HG02970 (cell line): Measurements from ENCODE around the gene ATP5IF1.

Experiments
- ATAC-seq: cut with Tn5 transposase; IDR thresholded peaks from one replicate; pipeline ENCODE4 v1.9.1; 2021; ENCODE audit warnings: mild to moderate bottlenecking, moderate library complexity, moderate number of reproducible peaks; ENCODE audit not compliant: unreplicated experiment, low FRiP score

ATP5IF1 gene

DNA sequence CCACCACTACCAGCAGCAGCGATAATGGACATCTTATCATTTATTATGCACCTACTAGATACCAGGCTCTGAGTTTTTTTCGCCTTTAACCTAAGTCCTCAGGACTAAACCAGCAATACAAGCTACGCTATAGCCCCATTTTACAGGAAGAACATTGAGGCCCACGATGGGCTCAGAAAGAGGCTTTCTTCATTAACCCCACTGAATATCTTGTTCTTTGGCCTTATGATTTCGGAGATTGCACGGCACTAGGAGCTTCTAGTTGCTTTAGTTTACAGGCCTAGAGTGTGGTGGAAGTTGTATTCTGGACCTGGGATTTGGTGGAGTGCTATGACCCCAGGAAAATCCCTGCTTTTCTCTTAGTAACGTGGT is 24.9 kb downstream of the ATP5IF1 start:
- ATAC-seq = no peak

DNA sequence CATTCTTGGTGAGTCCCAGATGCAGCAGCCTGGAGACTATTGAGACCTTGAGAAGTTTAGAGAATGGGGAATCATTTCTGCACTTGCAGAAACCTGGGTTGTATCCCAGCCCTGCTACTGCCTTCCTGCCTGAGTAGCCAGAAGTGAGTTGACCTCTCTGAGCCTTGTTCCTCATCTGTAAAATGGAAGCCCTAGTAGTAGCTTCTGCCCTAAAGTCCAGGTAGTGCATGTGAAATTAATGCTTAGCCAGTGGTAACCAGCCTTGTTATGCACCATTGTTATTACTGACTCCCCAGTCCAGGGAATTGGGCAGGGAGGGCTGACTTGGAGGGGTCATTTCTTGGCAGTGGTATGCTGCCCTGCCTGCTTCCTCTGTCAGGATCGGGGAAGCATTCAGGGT is 29.0 kb downstream of the ATP5IF1 start:
- ATAC-seq = no peak

DNA sequence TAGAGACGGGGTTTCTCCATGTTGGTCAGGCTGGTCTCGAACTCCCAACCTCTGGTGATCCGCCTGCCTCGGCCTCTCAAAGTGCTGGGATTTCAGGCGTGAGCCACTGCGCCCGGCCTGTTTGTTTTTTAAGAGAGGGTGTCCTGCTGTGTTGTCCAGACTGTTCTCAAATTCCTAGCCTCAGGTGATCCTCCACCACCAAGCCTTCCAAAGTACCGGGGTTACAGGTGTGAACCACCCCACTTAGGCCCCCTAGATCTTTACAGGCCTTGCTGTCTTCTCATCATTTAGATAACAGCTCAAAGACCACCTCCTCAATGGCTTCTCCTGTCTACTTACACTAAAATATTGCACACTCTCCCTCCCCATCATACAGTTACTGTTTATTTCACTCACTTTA is 29.7 kb downstream of the ATP5IF1 start:
- no peak for ATAC-seq

DNA sequence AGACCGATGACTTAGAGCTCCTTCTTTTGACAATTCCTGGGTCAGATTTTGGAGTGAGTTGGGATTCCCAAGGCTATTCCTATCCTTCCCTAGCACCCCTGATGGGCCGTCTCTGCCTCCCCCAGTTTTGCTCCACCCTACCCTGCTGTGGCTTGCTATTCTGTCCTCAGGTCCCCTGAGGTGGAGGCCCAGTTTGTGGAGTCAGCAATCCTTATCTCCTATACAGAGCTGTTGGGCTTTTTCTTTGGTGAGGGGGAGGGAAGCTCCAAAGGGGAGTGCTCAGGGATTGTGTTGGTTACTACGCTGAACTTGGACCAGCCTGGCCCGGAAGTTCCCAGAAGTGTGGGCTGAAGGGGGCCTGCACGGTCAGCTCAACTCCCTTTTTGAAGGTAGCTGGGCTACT is 31.0 kb downstream of the ATP5IF1 start:
- no peak for ATAC-seq

DNA sequence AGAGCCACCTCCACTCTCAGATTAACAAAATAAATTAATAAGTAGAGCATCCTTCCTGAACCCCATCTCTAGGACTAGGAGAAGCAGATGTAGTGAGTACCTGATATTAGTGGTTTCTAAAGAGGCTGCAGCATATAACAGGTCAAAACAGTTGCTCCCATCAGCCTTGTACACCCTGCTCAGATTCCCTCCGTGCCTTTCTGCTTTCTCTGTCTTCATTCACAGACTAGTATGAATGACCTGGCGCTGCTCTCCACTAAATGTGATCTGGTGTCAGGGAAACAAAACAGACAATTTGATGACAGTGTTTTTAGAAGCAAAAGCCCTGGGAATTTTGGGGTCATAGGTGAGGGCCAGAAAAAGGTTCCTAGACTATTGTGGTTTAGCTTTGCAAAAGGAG is 31.7 kb downstream of the ATP5IF1 start:
- no peak for ATAC-seq

DNA sequence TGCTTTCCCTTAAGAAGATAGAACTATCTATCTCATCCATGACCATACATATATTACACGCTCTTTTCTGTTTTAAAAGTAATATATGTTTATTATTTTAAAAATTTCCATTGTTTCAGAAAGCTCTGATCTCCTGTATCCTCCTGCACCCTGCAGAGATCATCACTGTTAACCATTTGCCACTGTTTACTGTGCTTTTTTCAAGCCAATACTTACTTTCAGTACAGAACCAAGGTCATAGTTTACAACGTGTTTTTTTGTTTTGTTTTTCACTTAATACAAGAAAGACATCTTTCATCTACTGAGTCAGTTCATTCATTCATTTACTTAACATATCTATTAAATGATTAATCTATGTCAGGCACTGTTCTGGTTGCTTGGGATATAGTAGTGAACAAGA is 33.6 kb downstream of the ATP5IF1 start:
- ATAC-seq = no peak

DNA sequence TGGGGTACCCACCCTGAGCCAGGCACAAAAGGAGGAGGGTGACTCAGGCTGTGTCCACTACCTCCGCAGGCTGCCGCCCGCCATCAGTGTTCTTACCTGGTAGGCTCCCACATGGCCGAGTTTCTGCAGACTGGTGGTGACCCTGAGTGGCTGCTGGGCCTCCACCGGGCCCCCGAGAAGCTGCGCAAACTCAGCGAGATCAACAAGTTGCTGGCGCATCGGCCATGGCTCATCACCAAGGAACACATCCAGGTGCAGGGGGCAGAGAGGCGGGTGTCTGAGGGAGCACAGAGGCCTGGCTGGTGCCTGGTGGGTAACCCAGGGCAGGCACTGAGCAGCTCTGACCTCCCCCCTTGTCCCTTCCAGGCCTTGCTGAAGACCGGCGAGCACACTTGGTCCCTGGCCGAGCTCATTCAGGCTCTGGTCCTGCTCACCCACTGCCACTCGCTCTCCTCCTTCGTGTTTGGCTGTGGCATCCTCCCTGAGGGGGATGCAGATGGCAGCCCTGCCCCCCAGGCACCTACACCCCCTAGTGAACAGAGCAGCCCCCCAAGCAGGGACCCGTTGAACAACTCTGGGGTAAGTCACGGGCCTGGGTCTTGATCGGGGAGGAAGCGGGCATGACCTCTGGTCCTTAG is 36.4 kb downstream of the ATP5IF1 start:
- ATAC-seq = no peak

DNA sequence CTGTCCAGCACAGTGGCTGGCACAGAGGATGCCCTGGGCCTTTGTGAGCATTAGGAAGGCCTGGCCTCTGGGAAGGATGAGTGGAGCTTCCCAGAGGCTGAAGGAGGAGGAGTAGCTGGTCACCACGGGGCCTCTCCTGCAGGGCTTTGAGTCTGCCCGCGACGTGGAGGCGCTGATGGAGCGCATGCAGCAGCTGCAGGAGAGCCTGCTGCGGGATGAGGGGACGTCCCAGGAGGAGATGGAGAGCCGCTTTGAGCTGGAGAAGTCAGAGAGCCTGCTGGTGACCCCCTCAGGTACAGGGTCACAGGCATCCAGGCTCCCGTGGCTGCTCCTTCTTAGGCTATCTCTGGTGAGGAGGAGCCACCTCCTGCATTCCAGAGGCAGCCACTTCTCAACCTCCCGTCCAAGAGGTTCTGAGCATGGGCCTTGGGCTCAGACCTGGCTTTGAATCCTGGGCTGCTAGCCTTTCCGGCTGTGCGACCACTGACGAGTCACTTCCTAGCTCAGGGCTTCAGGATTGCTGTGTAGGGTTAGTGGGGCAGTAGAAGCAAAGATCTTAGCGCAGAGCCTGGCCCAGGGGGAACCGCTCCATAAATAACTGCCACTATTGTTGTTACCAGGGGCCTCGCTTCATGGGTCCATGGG is 37.4 kb downstream of the ATP5IF1 start:
- no peak for ATAC-seq

DNA sequence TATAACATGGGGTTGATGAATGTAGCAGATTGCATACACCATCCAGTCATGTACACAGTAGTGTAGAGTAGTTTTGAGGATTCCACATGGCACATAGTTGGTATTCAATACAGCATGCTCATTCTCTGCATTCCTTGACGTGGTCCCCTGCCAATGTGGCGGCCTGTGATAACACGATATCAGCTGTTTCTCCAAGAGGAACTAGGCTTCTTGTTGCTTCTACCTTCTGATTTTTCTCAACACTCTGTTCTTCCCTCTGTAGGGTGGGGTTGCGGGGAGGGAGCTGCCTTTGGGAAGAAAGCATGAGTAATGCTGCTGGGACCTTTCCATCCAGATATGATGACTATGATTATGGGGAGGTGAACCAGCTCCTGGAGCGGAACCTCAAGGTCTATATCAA is 42.8 kb downstream of the ATP5IF1 start:
- ATAC-seq = no peak

DNA sequence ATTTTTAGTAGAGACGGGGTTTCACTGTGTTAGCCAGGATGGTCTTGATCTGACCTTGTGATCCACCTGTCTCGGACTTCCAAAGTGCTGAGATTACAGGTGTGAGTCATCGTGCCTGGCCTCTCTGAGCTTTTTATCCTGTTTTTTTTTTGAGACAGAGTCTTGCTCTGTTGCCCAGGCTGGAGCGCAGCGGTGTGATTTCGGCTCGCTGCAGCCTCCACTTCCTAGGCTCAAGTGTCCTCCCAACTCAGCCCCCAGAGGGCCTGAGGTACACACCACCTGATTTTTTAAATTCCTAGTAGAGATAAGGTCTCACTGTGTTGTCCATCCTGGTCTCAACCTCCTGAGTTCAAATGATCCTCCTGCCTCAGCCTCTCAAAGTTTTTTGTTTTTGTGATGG is 43.8 kb downstream of the ATP5IF1 start:
- ATAC-seq = no peak

DNA sequence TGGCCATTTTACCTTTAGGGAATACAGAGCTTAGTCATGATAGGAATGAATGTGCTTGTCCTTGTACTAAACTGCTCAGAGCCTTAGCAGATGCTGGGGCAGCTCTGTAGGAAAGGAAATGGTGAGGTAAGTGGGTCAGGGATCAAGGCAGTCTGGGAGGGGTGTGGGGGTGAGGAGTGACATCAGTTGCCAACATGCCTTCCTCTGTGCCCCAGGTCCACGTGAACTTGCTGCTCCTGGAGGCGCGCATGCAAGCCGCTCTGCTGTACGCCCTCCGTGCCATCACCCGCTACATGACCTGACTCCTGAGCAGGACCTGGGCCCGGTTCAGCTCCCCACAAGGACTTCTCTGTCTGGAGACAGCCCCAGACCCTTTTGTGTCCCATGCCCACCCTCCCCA is 44.6 kb downstream of the ATP5IF1 start:
- no peak for ATAC-seq

DNA sequence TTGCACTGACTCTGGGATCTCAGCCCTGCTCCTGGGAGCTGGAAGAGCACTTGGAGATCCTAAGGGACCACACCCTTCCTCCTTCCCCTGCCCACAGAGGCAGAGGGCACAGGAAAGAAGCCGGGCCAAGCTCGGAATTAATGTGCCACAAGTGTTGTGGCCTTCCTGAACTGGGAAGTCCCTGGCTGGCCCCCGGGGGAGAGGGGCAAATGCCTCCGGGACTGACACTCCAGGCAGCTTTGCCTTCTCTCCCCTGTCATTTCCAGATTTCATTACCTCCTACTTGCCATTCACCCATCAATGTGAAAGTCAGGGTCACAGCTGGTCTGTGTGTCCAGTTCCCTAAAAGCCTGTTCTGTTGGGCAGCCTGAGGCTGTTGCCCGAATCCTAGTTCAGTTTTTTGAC is 45.1 kb downstream of the ATP5IF1 start:
- no peak for ATAC-seq

DNA sequence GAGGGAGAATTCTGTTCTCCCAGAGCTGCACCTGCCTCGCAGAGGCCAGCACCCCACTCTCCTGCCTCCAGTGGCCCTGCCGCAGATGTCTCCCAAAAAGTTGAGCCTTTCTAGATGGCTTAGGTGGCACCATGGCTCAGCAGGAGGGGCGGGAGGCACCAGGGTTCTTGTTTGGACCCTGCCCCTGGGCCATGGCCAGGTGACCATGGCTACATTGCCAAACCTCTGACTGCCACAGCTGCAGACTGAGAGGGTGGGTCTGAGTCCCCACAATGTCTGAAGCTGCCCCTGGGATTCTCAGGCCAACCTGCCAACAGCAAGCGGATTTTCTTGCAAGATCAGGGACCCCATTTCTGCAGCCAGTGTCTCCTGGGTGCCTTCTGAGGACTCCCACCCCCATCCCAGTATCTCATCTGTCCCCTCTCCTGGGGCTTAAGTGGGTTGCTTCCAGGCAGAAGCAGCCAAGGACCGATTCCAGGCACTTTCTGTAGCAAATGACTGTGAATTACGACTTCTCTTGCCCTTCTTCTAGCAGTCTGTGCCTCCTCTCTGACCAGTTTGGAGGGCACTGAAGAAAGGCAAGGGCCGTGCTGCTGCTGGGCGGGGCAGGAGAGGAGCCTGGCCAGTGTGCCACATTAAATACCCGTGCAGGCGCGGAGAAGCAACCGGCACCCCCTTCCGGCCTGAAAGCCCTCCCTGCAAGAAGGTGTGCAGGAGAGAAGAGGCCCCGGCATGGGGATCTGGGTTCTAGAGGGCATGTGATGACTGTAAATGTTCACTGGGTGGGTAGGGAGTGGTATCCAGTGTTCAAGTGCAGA is 45.9 kb downstream of the ATP5IF1 start:
- ATAC-seq = no peak

DNA sequence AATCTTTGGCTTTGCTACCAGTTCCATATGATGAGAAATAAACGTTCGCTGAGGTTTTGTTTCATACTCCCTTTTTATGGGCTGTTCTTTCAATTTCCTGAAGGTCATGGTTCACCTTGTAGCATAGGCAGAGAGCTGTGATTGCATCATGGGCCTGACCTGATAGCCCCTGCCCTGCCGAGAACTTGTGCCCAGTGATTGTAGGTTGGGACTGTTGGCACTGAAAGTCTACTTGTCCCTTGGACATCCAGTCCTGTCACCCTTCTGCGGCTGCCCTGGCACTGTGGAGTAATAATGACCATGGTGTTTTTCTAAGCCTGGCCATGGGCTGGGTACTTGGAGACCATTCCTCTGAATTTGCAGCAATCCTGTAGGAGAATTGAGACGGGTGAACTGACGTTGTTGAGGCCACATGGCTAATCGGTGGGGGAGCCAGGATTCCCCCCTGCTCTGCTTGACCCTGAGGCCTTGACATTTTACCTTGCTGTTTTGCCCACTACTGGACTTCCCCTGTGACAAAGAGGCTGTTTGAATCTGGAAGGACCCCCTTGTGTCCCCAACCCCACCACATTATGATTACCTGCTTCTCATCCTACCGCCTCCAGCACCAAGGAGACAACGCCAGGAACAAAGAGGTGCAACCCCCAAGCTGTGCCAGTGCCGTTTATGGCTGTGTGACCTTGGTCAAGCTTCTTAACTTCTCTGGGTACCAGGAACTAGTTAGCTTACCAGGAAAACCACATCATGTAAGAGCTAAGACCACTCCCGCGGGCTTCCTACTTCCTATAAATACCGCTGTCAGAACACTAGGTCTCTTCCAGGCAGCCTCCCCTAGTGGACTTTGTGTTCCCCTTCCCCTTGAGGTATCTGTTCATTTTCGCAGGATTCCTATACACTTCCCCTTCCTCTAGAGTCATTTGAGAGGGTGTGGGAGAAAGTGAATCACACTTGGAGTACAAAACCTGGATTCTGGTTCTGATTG is 46.8 kb downstream of the ATP5IF1 start:
- no peak for ATAC-seq

DNA sequence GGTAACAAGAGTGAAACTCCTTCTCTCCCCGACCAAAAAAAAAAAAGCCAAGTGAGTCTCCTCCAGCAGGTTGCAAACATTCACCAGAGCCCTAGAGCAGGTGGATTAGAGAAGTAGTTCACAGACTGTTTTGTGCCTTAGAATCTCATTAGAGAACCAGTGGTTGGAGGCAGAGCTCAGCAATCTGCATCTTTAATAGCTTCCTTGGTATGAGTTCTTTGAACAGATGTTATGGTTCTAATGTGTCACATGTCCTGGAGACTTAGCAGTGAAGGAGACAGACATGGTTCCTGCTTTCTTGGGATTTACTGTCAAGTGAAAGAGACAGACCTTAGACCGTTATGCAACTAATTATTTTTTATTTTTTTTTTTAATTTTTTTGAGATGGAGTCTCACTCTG is 50.2 kb downstream of the ATP5IF1 start:
- no peak for ATAC-seq
